ENCODE measurements around the gene RAD51B.

Gene RAD51B

GRCh38 chr14:68477461-68478085 is 658.0 kb downstream of the RAD51B start:
- Mint-ChIP-seq H3K27ac (peak overlapping the region; percentile 32 to 71 (median 58)), H3K36me3 (ENCODE audit: low read depth) (peaks cover 3% of the 10 kb centered on the region), H3K4me1 (peaks cover 37% of the 10 kb centered on the region), H3K9me3 (no peaks in the 10 kb centered on the region), H3K27me3 (ENCODE audit: low read depth) (no peaks in the 10 kb centered on the region), H3K4me3 (no peak overlapping the region)
- no peak for TF ChIP-seq CTCF (IDR thresholded peaks at IDR 0.05; ENCODE audit: unreplicated experiment in 3 of 3)

GRCh38 chr14:68479247-68479646 is 659.7 kb downstream of the RAD51B start:
- Mint-ChIP-seq H3K36me3 (ENCODE audit: low read depth) (peaks cover 3% of the 10 kb centered on the region), H3K4me1 (peaks cover 29% of the 10 kb centered on the region), H3K4me3 (no peak overlapping the region), H3K9me3 (no peaks in the 10 kb centered on the region), H3K27me3 (ENCODE audit: low read depth) (no peaks in the 10 kb centered on the region), H3K27ac (peak overlapping the region in 2 of 3 experiments; percentile 8 to 36)
- TF ChIP-seq CTCF (IDR thresholded peaks at IDR 0.05; ENCODE audit: unreplicated experiment in 3 of 3), result no peak

- TF ChIP-seq CTCF (IDR thresholded peaks at IDR 0.05; ENCODE audit: unreplicated experiment in 3 of 3), result no peak
- no peak overlapping the region for H3K4me3 Mint-ChIP-seq
- H3K4me1 Mint-ChIP-seq, result peaks cover 23% of the 10 kb centered on the region
- H3K36me3 Mint-ChIP-seq (ENCODE audit: low read depth), result peaks cover 3% of the 10 kb centered on the region
- H3K27ac Mint-ChIP-seq, result peak overlapping the region in 2 of 3 experiments; percentile 33 to 57
- no peaks in the 10 kb centered on the region for H3K27me3 Mint-ChIP-seq (ENCODE audit: low read depth)
- no peaks in the 10 kb centered on the region for H3K9me3 Mint-ChIP-seq
These were observed 662.4 kb downstream of the RAD51B start for GRCh38 chr14:68482018-68482417.

- no peak overlapping the region for H3K4me3 Mint-ChIP-seq
- peak overlapping the region; percentile 57 to 78 (median 70) for H3K27ac Mint-ChIP-seq
- peaks cover 3% of the 10 kb centered on the region for H3K36me3 Mint-ChIP-seq (ENCODE audit: low read depth)
- TF ChIP-seq CTCF (IDR thresholded peaks at IDR 0.05; ENCODE audit: unreplicated experiment in 3 of 3), result no peak
- peaks cover 20% of the 10 kb centered on the region for H3K4me1 Mint-ChIP-seq
- H3K27me3 Mint-ChIP-seq (ENCODE audit: low read depth), result no peaks in the 10 kb centered on the region
- no peaks in the 10 kb centered on the region for H3K9me3 Mint-ChIP-seq
These were observed 663.3 kb downstream of the RAD51B start for GRCh38 chr14:68482772-68483395.

- H3K4me3 Mint-ChIP-seq, result no peak overlapping the region
- H3K27me3 Mint-ChIP-seq (ENCODE audit: low read depth), result no peaks in the 10 kb centered on the region
- H3K4me1 Mint-ChIP-seq, result peaks cover 31% of the 10 kb centered on the region
- no peaks in the 10 kb centered on the region for H3K36me3 Mint-ChIP-seq (ENCODE audit: low read depth)
- H3K27ac Mint-ChIP-seq, result peak overlapping the region in 2 of 3 experiments; percentile 51 to 89
- TF ChIP-seq CTCF (IDR thresholded peaks at IDR 0.05; ENCODE audit: unreplicated experiment in 3 of 3), result no peak
- H3K9me3 Mint-ChIP-seq, result no peaks in the 10 kb centered on the region
These were observed 666.6 kb downstream of the RAD51B start for GRCh38 chr14:68486033-68486732.

All from nephron (organoid).